HG03432 (cell line): ENCODE results near the gene PFN1.

Experiments
- ATAC-seq: cut with Tn5 transposase; IDR thresholded peaks from one replicate; pipeline ENCODE4 v1.9.1; 2021; ENCODE audit warnings: mild to moderate bottlenecking, moderate library complexity; ENCODE audit not compliant: unreplicated experiment

The PFN1 gene

GRCh38 chr17:4968486-4969046, 20.2 kb upstream of the PFN1 start:
- no peak for ATAC-seq

GRCh38 chr17:4967539-4968485, 19.5 kb upstream of the PFN1 start, which contains the start of gene SPAG7:
SPAG7 (minus strand) TSS chr17:4967817; CDS start chr17:4967804, 13 bp downstream.
- ATAC-seq = peak; percentile 70

GRCh38 chr17:4966844-4967538, 18.7 kb upstream of the PFN1 start:
- ATAC-seq = peak; percentile 77

GRCh38 chr17:4965311-4965986, 17.1 kb upstream of the PFN1 start:
- ATAC-seq = no peak

- ATAC-seq = no peak
Measured at GRCh38 chr17:4960279-4960922, 12.1 kb upstream of the PFN1 start.

- no peak for ATAC-seq
Measured at GRCh38 chr17:4959261-4959965, 11.1 kb upstream of the PFN1 start.

GRCh38 chr17:4958102-4958501, 9.8 kb upstream of the PFN1 start:
- no peak for ATAC-seq

- no peak for ATAC-seq
Measured at GRCh38 chr17:4956493-4957061, 8.2 kb upstream of the PFN1 start.

- no peak for ATAC-seq
Measured at GRCh38 chr17:4955091-4955490, 6.8 kb upstream of the PFN1 start.

GRCh38 chr17:4953451-4953961, 5.2 kb upstream of the PFN1 start:
- no peak for ATAC-seq

GRCh38 chr17:4951486-4951885, 3.2 kb upstream of the PFN1 start:
- ATAC-seq = no peak

GRCh38 chr17:4950746-4951204, 2.4 kb upstream of the PFN1 start, which contains the start of gene ENO3:
ENO3 (plus strand) TSS chr17:4951119; CDS start chr17:4951830, 711 bp downstream.
- ATAC-seq = no peak

GRCh38 chr17:4950075-4950745, 1.9 kb upstream of the PFN1 start:
- peak; percentile 10 for ATAC-seq

- ATAC-seq = peak; percentile 26
Measured at GRCh38 chr17:4949321-4950074, 1.2 kb upstream of the PFN1 start.

GRCh38 chr17:4948931-4949320, 596 bp upstream of the PFN1 start:
- ATAC-seq = peak; percentile 35

GRCh38 chr17:4947411-4948165, 742 bp downstream of the PFN1 start:
- peak; percentile 22 for ATAC-seq

GRCh38 chr17:4947010-4947410, 1.3 kb downstream of the PFN1 start:
- no peak for ATAC-seq
